ENCODE data around the gene PROM2. TPM values are rescaled to one million over a fixed set of nuclear protein-coding genes. Genes with fewer than 3 reads are reported as not detected.

Gene PROM2, protein sequence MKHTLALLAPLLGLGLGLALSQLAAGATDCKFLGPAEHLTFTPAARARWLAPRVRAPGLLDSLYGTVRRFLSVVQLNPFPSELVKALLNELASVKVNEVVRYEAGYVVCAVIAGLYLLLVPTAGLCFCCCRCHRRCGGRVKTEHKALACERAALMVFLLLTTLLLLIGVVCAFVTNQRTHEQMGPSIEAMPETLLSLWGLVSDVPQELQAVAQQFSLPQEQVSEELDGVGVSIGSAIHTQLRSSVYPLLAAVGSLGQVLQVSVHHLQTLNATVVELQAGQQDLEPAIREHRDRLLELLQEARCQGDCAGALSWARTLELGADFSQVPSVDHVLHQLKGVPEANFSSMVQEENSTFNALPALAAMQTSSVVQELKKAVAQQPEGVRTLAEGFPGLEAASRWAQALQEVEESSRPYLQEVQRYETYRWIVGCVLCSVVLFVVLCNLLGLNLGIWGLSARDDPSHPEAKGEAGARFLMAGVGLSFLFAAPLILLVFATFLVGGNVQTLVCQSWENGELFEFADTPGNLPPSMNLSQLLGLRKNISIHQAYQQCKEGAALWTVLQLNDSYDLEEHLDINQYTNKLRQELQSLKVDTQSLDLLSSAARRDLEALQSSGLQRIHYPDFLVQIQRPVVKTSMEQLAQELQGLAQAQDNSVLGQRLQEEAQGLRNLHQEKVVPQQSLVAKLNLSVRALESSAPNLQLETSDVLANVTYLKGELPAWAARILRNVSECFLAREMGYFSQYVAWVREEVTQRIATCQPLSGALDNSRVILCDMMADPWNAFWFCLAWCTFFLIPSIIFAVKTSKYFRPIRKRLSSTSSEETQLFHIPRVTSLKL
- 10 to 100 TPM in 2 of 4 donors, 1 to 10 TPM in 2; 1.5 to 13.8 (median 7.1) TPM for total RNA-seq

DNA sequence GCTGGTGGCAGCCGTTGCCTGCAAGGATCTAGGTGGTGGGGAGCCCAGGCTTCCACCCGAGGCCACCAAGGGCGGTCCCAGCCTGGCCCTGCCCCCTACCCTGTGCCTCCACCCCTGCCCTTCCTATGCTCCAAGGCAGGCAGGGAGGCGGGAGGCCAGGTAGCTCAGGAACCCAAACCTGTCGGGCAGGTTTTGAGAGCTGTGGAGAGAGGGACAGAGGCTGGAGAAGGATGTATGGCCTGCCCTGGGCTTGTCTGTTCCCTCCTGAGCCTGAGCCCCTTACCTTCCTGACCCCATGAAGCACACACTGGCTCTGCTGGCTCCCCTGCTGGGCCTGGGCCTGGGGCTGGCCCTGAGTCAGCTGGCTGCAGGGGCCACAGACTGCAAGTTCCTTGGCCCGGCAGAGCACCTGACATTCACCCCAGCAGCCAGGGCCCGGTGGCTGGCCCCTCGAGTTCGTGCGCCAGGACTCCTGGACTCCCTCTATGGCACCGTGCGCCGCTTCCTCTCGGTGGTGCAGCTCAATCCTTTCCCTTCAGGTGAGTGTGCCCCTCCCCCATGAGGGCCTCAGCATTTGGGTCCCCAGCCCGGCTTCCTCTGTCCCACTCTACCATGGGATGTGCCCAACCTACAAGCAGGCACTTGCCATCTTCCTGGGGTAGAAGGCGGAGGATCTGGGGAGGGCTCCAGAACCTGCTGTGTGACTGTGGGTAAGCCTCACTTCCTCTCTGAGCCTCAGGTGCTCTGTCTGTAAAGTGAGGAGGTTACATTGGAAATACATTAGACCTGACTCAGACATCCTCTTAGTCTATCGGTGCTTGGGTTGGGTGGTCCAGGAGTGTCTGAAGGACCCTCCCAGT is at the start of gene PROM2:
PROM2 (plus strand) TSS at position 159 of the 860 bp plus-strand sequence; CDS start at position 296, 137 bp downstream.
- Histone ChIP-seq H3K36me3 (no peaks in the 10 kb centered on the region), H3K27me3 (no peaks in the 10 kb centered on the region), H3K4me3 (no peak within 1 kb of the TSS), H3K4me1 (no peaks in the 10 kb centered on the region), H3K27ac (no peak within 1 kb of the TSS), H3K9me3 (no peaks in the 10 kb centered on the region)
- intact Hi-C loops (cut with DNase I; ENCODE audit: low total_unique reads) = no loop called here
- TF ChIP-seq, protein P1, sequence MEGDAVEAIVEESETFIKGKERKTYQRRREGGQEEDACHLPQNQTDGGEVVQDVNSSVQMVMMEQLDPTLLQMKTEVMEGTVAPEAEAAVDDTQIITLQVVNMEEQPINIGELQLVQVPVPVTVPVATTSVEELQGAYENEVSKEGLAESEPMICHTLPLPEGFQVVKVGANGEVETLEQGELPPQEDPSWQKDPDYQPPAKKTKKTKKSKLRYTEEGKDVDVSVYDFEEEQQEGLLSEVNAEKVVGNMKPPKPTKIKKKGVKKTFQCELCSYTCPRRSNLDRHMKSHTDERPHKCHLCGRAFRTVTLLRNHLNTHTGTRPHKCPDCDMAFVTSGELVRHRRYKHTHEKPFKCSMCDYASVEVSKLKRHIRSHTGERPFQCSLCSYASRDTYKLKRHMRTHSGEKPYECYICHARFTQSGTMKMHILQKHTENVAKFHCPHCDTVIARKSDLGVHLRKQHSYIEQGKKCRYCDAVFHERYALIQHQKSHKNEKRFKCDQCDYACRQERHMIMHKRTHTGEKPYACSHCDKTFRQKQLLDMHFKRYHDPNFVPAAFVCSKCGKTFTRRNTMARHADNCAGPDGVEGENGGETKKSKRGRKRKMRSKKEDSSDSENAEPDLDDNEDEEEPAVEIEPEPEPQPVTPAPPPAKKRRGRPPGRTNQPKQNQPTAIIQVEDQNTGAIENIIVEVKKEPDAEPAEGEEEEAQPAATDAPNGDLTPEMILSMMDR (IDR thresholded peaks at IDR 0.05) = no peak
- TF ChIP-seq POLR2A (IDR thresholded peaks at IDR 0.05) = peak in 1 of 2 donors; percentile 12
- DNase-seq = peak in 1 of 2 donors; percentile 4

DNA sequence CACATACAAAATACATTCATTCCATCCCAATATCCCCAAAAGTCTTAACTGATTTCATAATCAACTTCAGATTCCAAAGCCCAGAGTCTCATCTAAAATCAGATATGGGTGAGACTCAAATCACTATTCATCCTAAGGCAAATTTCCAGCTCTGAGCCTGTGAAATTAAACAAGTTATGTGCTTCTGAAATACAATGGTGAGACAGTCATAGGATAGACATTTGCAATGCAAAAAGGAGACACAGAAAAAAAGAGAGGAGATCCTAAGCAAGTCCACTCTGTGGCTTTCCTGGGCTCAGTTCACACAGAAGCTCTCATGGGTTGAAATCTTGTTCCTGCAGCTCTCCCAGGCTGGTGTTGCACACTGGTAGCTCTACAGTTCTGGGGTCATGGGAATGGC is 48.6 kb upstream of the PROM2 start:
- Histone ChIP-seq H3K4me3 (no peak overlapping the region), H3K9me3 (peaks cover 0 to 28% of the 10 kb centered on the region in 2 donors), H3K27me3 (no peaks in the 10 kb centered on the region), H3K27ac (no peak overlapping the region), H3K4me1 (no peaks in the 10 kb centered on the region), H3K36me3 (no peaks in the 10 kb centered on the region)
- no peak for TF ChIP-seq POLR2A (IDR thresholded peaks at IDR 0.05)
- TF ChIP-seq, protein P1 (IDR thresholded peaks at IDR 0.05) = no peak
- no peak for DNase-seq
- intact Hi-C loops (cut with DNase I; ENCODE audit: low total_unique reads) = no loop called here

DNA sequence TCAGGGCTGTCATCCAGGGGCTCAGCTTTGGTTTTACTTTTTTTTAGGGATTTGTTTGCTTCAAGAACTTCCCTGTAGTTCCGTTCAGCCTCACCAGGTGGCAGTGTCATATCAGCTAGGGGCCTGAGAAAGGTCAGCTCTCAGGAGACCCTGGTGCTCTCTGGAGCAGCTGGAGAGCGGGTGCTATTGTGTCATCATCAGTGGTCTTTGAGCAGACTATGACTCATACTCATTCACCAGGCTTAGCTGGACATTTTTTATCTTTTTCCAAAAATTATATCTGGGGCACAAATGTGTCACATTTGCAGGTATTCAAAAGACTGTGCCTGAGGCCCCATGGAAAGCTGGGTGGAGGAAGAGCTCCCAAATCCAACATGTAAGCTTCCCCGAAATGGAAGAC is 42.5 kb upstream of the PROM2 start:
- intact Hi-C loops (cut with DNase I; ENCODE audit: low total_unique reads) = no loop called here
- Histone ChIP-seq H3K36me3 (no peaks in the 10 kb centered on the region), H3K4me1 (no peaks in the 10 kb centered on the region), H3K9me3 (peaks cover 0 to 25% of the 10 kb centered on the region in 2 donors), H3K4me3 (no peak overlapping the region), H3K27ac (no peak overlapping the region), H3K27me3 (no peaks in the 10 kb centered on the region)
- TF ChIP-seq, protein P1 (IDR thresholded peaks at IDR 0.05) = no peak
- TF ChIP-seq POLR2A (IDR thresholded peaks at IDR 0.05) = no peak
- DNase-seq = no peak

DNA sequence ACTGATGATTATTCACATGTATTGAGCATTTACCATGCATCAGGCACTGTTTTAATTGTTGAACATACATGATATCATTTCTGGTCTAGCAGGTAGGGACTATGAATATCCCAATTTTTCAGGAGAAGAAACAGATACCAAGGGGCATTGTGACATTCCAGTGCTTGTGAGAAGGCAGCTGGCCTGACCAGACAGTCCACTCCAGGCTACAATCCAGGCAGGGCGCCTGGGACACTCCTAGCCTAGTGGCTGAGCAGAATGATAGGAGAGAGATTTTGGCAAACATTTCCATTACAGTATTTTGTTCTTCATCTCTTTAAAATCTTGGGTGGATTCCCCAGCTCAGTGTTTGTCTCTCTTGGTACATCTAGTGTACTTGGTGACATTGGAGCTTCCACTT is 42.0 kb upstream of the PROM2 start:
- Histone ChIP-seq H3K27me3 (no peaks in the 10 kb centered on the region), H3K27ac (no peak overlapping the region), H3K9me3 (peaks cover 0 to 25% of the 10 kb centered on the region in 2 donors), H3K4me1 (no peaks in the 10 kb centered on the region), H3K4me3 (no peak overlapping the region), H3K36me3 (no peaks in the 10 kb centered on the region)
- DNase-seq = no peak
- TF ChIP-seq, protein P1 (IDR thresholded peaks at IDR 0.05) = no peak
- TF ChIP-seq POLR2A (IDR thresholded peaks at IDR 0.05) = no peak
- intact Hi-C loops (cut with DNase I; ENCODE audit: low total_unique reads) = no loop called here

All from uterus (tissue), 4 donors.